ENCODE data around the gene VPS51. TPM values are rescaled to one million over a fixed set of nuclear protein-coding genes. Genes with fewer than 3 reads are reported as not detected.

The VPS51 gene
- total RNA-seq, 1 donor from 2014 or later = 94.3 TPM

DNA sequence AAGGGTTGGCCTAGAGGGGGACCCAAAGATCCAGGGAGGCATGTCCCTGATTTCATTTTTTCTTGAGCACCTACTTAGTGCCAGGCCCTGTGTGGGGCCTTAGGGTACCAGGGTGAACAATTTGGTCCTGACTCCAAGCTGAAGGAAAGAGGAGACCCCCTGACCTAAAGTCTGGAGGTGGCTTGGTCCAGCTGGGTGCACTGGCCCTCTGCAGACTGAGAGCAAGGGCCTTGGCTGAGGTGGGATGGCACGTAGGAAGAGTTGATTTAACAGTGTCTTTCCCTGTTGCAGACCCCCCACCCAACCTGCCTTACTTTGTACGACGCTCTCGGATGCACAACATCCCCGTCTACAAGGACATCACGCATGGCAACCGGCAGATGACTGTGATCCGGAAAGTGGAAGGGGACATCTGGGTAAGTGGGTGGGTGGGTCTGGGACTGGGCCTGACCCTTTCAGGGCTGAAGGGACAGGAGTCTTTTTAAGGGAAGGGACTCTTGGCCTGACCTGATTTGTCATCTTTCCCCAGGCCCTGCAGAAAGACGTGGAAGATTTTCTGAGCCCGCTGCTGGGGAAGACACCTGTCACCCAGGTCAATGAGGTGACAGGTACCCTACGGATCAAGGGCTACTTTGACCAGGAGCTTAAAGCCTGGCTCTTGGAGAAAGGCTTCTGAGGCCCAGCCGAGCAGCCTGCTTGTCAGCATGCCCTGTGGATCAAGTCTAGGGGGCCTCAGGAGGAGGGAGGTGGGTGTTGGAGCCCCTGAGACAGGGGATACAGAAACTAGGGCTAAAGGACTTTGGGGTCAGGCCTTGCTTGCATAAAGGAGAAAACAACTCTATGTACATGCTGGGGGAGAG lies 29.4 kb downstream of the VPS51 start:
- Mint-ChIP-seq H3K4me3 (peak overlapping the region; percentile 57), H3K9me3 (no peaks in the 10 kb centered on the region), H3K36me3 (ENCODE audit: low read depth) (peaks cover 13% of the 10 kb centered on the region), H3K27me3 (ENCODE audit: low read depth) (no peaks in the 10 kb centered on the region), H3K4me1 (peaks cover 25% of the 10 kb centered on the region), H3K27ac (ENCODE audit: unreplicated experiment) (no peak overlapping the region)
- TF ChIP-seq, protein P1, sequence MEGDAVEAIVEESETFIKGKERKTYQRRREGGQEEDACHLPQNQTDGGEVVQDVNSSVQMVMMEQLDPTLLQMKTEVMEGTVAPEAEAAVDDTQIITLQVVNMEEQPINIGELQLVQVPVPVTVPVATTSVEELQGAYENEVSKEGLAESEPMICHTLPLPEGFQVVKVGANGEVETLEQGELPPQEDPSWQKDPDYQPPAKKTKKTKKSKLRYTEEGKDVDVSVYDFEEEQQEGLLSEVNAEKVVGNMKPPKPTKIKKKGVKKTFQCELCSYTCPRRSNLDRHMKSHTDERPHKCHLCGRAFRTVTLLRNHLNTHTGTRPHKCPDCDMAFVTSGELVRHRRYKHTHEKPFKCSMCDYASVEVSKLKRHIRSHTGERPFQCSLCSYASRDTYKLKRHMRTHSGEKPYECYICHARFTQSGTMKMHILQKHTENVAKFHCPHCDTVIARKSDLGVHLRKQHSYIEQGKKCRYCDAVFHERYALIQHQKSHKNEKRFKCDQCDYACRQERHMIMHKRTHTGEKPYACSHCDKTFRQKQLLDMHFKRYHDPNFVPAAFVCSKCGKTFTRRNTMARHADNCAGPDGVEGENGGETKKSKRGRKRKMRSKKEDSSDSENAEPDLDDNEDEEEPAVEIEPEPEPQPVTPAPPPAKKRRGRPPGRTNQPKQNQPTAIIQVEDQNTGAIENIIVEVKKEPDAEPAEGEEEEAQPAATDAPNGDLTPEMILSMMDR (conservative IDR thresholded peaks at IDR 0.05) = no peak
- no peak for DNase-seq (ENCODE audit: low read depth, low spot score)

DNA sequence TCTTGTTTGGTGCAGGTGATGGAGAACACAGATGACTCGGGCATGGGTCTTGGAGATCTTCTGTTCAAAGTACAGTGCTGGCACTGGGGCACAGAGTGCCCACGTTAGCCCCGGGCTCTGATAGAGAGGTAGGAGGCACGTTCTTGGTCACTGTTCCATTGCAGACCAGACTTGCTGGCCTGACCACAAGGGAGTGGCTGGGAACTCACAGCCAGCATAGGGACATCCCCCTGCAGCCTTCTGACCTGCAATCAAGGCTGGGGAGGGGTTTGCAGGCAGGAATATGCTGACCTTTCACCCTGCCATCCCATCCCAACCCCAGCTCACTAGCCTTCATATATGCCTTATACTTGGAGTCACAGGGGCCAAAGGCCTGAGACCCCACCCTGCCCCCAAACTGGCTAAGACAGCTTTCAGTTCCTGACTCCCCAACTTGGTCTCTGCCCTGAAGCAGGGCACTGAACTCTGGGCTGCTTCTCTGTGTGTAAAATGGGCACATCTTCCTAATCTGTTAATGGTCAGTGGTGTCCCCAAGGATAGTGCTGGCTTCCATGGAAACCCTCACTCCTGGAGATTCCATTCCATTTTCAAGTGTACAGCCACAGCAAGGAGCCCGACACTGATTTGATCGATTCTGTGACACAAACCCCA lies 30.7 kb downstream of the VPS51 start:
- H3K27ac Mint-ChIP-seq (ENCODE audit: unreplicated experiment) = no peak overlapping the region
- H3K4me1 Mint-ChIP-seq = peaks cover 16% of the 10 kb centered on the region
- peaks cover 10% of the 10 kb centered on the region for H3K36me3 Mint-ChIP-seq (ENCODE audit: low read depth)
- H3K4me3 Mint-ChIP-seq = peak overlapping the region; percentile 57
- TF ChIP-seq, protein P1 (conservative IDR thresholded peaks at IDR 0.05) = no peak
- H3K9me3 Mint-ChIP-seq = no peaks in the 10 kb centered on the region
- H3K27me3 Mint-ChIP-seq (ENCODE audit: low read depth) = no peaks in the 10 kb centered on the region
- DNase-seq (ENCODE audit: low read depth, low spot score) = no peak

DNA sequence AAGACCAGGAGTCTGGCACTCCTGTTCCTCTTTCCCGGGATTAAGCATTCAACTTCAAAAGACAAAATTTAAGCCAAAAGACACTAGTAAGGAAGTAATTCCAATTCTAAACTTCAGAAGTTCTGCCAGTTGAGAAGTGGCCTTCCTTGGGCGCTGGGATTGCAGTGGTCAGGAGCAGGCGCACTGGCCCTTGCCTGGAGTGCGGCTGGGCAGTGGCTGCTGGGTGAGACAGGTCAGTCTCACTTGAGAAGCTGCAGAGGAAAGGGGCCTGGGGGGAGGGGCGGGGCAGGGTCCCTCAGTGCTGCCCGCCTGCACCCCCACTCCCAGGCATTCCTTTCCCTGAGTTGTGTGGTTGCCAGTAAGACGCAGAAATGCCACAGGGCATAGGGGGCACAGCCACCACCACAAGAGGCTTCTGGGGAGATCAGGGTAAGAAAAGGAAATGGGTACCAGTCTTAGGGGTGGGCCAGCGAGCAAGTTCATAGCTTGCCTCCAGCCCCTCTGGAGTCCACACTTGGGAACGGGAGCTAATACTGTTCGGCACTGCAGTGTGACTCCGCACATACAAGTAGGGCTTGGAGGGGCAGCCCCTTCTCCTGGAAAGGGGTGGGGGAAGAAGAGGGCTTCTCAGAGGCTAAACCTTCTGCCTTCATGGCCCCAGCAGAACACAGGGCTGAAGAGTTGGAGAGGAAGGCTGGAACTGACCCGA lies 31.6 kb downstream of the VPS51 start:
- Mint-ChIP-seq H3K4me3 (peak overlapping the region; percentile 49), H3K4me1 (peaks cover 8% of the 10 kb centered on the region), H3K36me3 (ENCODE audit: low read depth) (peaks cover 4% of the 10 kb centered on the region), H3K9me3 (no peaks in the 10 kb centered on the region), H3K27me3 (ENCODE audit: low read depth) (no peaks in the 10 kb centered on the region), H3K27ac (ENCODE audit: unreplicated experiment) (no peak overlapping the region)
- TF ChIP-seq, protein P1 (conservative IDR thresholded peaks at IDR 0.05) = no peak
- no peak for DNase-seq (ENCODE audit: low read depth, low spot score)

GRCh38 chr11:65128182-65129145 lies 32.5 kb downstream of the VPS51 start:
- H3K9me3 Mint-ChIP-seq = no peaks in the 10 kb centered on the region
- H3K27ac Mint-ChIP-seq (ENCODE audit: unreplicated experiment) = no peak overlapping the region
- TF ChIP-seq, protein P1 (conservative IDR thresholded peaks at IDR 0.05) = no peak
- DNase-seq (ENCODE audit: low read depth, low spot score) = no peak
- peak overlapping the region; percentile 44 for H3K4me3 Mint-ChIP-seq
- no peaks in the 10 kb centered on the region for H3K27me3 Mint-ChIP-seq (ENCODE audit: low read depth)
- peaks cover 12% of the 10 kb centered on the region for H3K4me1 Mint-ChIP-seq
- peaks cover 4% of the 10 kb centered on the region for H3K36me3 Mint-ChIP-seq (ENCODE audit: low read depth)

All from neural crest cell (in vitro differentiated cells).